Gastroesophageal sphincter (tissue), 4 donors: Measurements from ENCODE around the gene ZBTB20. TPM values are rescaled to one million over a fixed set of nuclear protein-coding genes. Genes with fewer than 3 reads are reported as not detected.

ENCODE experiments used
- ATAC-seq: fragments of 150-250 bp; one replicate; pipeline ENCODE4 v1.9.1; 2016; ENCODE audit warnings: mild to moderate bottlenecking, moderate library complexity
- H3K27ac ChIP-seq, 4 donors: fragments of 200-600 bp; sonication (generic) in 3 of 4; 1 replicate in 3 of 4; 2 replicates in 1 of 4; pipeline ENCODE4 v1.5.1; 2016 to 2019
- H3K27me3 ChIP-seq: fragments of 200-600 bp; sonication (generic); one replicate; pipeline ENCODE4 v1.5.1; 2019
- H3K36me3 ChIP-seq, 2 donors: fragments of 200-600 bp; sonication (generic); one replicate each; pipeline ENCODE4 v1.5.1; 2019; ENCODE audit warnings: control low read depth in 1 of 2
- H3K4me1 ChIP-seq, 3 donors: fragments of 200-600 bp; sonication (generic); 1 replicate in 2 of 3; 2 replicates in 1 of 3; pipeline ENCODE4 v1.5.1; 2016 to 2019; ENCODE audit warnings: control low read depth in 2 of 3
- H3K4me3 ChIP-seq, 2 donors: fragments of 200-600 bp; sonication (generic); one replicate each; pipeline ENCODE4 v1.5.1; 2019; ENCODE audit warnings: mild to moderate bottlenecking in 1 of 2, moderate library complexity in 1 of 2
- H3K9me3 ChIP-seq, 3 donors: fragments of 200-600 bp; sonication (generic); one replicate each; pipeline ENCODE4 v1.5.1; 2017 to 2019; ENCODE audit warnings: control low read depth in 2 of 3
- EP300 ChIP-seq: sonication (generic); formaldehyde crosslinking; IDR thresholded peaks from one replicate; pipeline ENCODE4 v1.6.1; 2017; ENCODE audit warnings: antibody characterized with exemption, mild to moderate bottlenecking
- POLR2A ChIP-seq, 2 donors: fragments of 450-650 bp; IDR thresholded peaks; one replicate each; pipeline ENCODE4 v1.6.1; 2017; ENCODE audit warnings: antibody characterized with exemption in 2 of 2, mild to moderate bottlenecking in 2 of 2, moderate library complexity in 1 of 2
- POLR2AphosphoS5 ChIP-seq: sonication (generic); formaldehyde crosslinking; IDR thresholded peaks from one replicate; pipeline ENCODE4 v1.6.1; 2017; ENCODE audit warnings: antibody characterized with exemption
- WGBS, 2 donors: methylation state at CpG; one replicate each; pipeline ENCODE4 v1.1.5; 2018; ENCODE audit warnings: low coverage in 1 of 2; 5-methylcytosine and 5-hydroxymethylcytosine counted together
- total RNA-seq, 4 donors: library from RNA; depleted of rRNA; stranded (reverse); fragments of >200 nt; gene quantifications; one replicate each; pipeline ENCODE4 v1.1.0, GENCODE V29; 2016
- TF ChIP-seq, protein P1 (sequence below), 4 experiments: fragments of 200-600 bp in 2 of 4; fragments of 450-650 bp in 2 of 4; sonication (generic) in 1 of 4; IDR thresholded peaks; one replicate each; pipeline ENCODE4 v1.5.1; 2017 to 2019; ENCODE audit warnings: antibody characterized with exemption in 4 of 4, mild to moderate bottlenecking in 2 of 4, moderate library complexity in 2 of 4

The ZBTB20 gene
- total RNA-seq, 4 donors from 2014 or later = 53.1 to 113 (median 98.4) TPM

GRCh38 chr3:114427285-114428043 is 719.6 kb downstream of the ZBTB20 start:
- 79 to 93% methylated on average over 5 to 7 of the region's 8 CpGs for WGBS, 2 donors
- Histone ChIP-seq H3K27ac (no peak overlapping the region), H3K9me3 (no peaks in the 10 kb centered on the region), H3K27me3 (no peaks in the 10 kb centered on the region), H3K4me1 (no peaks in the 10 kb centered on the region), H3K4me3 (no peak overlapping the region), H3K36me3 (no peaks in the 10 kb centered on the region)
- no peak for TF ChIP-seq POLR2A (IDR thresholded peaks at IDR 0.05)
- TF ChIP-seq EP300 = no peak
- TF ChIP-seq, protein P1, sequence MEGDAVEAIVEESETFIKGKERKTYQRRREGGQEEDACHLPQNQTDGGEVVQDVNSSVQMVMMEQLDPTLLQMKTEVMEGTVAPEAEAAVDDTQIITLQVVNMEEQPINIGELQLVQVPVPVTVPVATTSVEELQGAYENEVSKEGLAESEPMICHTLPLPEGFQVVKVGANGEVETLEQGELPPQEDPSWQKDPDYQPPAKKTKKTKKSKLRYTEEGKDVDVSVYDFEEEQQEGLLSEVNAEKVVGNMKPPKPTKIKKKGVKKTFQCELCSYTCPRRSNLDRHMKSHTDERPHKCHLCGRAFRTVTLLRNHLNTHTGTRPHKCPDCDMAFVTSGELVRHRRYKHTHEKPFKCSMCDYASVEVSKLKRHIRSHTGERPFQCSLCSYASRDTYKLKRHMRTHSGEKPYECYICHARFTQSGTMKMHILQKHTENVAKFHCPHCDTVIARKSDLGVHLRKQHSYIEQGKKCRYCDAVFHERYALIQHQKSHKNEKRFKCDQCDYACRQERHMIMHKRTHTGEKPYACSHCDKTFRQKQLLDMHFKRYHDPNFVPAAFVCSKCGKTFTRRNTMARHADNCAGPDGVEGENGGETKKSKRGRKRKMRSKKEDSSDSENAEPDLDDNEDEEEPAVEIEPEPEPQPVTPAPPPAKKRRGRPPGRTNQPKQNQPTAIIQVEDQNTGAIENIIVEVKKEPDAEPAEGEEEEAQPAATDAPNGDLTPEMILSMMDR (IDR thresholded peaks at IDR 0.05) = no peak
- TF ChIP-seq POLR2AphosphoS5 = no peak
- ATAC-seq = no peak

GRCh38 chr3:114424337-114424736 is 722.8 kb downstream of the ZBTB20 start:
- peaks cover 0 to 10% (median 3%) of the 10 kb centered on the region in 3 donors for H3K4me1 ChIP-seq
- H3K4me3 ChIP-seq = no peak overlapping the region
- WGBS, 2 donors = 78 to 79% methylated on average over 6 to 8 of the region's 8 CpGs
- H3K27me3 ChIP-seq = no peaks in the 10 kb centered on the region
- no peaks in the 10 kb centered on the region for H3K9me3 ChIP-seq
- no peak overlapping the region for H3K27ac ChIP-seq
- no peak for ATAC-seq
- TF ChIP-seq POLR2AphosphoS5 (no peak), EP300 (no peak), POLR2A (IDR thresholded peaks at IDR 0.05) (no peak)
- TF ChIP-seq, protein P1 (IDR thresholded peaks at IDR 0.05) = no peak
- H3K36me3 ChIP-seq = no peaks in the 10 kb centered on the region

- WGBS, 2 donors = 61 to 83% methylated on average over 5 to 7 of the region's 7 CpGs
- Histone ChIP-seq H3K27me3 (no peaks in the 10 kb centered on the region), H3K9me3 (no peaks in the 10 kb centered on the region), H3K4me3 (no peak overlapping the region), H3K27ac (no peak overlapping the region), H3K36me3 (no peaks in the 10 kb centered on the region), H3K4me1 (peaks cover 0 to 27% (median 5%) of the 10 kb centered on the region in 3 donors)
- TF ChIP-seq POLR2A (IDR thresholded peaks at IDR 0.05) (no peak), EP300 (no peak), POLR2AphosphoS5 (no peak)
- TF ChIP-seq, protein P1 (IDR thresholded peaks at IDR 0.05) = no peak
- ATAC-seq = no peak
These were observed 725.9 kb downstream of the ZBTB20 start for GRCh38 chr3:114421204-114421603.

- TF ChIP-seq EP300 (no peak), POLR2AphosphoS5 (no peak), POLR2A (IDR thresholded peaks at IDR 0.05) (no peak)
- TF ChIP-seq, protein P1 (IDR thresholded peaks at IDR 0.05) = no peak
- no peak for ATAC-seq
- Histone ChIP-seq H3K9me3 (no peaks in the 10 kb centered on the region), H3K4me3 (no peak overlapping the region), H3K27ac (peak overlapping the region in 2 of 4 donors; percentile 61 to 67), H3K27me3 (no peaks in the 10 kb centered on the region), H3K36me3 (no peaks in the 10 kb centered on the region), H3K4me1 (peaks cover 0 to 27% (median 5%) of the 10 kb centered on the region in 3 donors)
- 57 to 62% methylated on average over 3 of the region's 3 CpGs for WGBS, 2 donors
These were observed 727.0 kb downstream of the ZBTB20 start for GRCh38 chr3:114420072-114420471.
